ENCODE data around the gene CUTC. TPM values are rescaled to one million over a fixed set of nuclear protein-coding genes. Genes with fewer than 3 reads are reported as not detected.

The CUTC gene
- polyA plus RNA-seq, 1 of the 3 experiments (the other 2 are of a cell fraction): 19.4 TPM

DNA sequence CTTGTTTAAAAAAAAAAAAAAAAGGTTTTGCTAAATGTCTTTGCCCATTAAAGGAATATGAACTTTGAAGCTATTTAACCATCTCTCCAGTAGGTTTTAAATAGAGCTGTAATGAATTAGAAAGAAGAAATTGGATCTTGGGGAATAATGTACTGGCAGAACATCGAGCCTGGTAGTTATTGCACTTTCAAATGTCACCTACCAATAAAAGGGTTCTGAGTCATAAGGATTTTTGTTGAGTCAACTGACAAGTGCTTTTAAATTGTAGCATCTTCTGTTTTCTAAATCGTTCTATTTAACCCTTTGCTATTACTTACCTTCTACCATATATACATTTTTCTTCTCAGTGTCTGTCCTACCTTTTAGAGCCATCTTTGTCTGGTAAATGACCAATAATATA is 10.7 kb downstream of the CUTC start (continued):
- TF ChIP-seq, protein P1, sequence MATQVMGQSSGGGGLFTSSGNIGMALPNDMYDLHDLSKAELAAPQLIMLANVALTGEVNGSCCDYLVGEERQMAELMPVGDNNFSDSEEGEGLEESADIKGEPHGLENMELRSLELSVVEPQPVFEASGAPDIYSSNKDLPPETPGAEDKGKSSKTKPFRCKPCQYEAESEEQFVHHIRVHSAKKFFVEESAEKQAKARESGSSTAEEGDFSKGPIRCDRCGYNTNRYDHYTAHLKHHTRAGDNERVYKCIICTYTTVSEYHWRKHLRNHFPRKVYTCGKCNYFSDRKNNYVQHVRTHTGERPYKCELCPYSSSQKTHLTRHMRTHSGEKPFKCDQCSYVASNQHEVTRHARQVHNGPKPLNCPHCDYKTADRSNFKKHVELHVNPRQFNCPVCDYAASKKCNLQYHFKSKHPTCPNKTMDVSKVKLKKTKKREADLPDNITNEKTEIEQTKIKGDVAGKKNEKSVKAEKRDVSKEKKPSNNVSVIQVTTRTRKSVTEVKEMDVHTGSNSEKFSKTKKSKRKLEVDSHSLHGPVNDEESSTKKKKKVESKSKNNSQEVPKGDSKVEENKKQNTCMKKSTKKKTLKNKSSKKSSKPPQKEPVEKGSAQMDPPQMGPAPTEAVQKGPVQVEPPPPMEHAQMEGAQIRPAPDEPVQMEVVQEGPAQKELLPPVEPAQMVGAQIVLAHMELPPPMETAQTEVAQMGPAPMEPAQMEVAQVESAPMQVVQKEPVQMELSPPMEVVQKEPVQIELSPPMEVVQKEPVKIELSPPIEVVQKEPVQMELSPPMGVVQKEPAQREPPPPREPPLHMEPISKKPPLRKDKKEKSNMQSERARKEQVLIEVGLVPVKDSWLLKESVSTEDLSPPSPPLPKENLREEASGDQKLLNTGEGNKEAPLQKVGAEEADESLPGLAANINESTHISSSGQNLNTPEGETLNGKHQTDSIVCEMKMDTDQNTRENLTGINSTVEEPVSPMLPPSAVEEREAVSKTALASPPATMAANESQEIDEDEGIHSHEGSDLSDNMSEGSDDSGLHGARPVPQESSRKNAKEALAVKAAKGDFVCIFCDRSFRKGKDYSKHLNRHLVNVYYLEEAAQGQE (IDR thresholded peaks at IDR 0.05; ENCODE audit: low read depth, low read length): no peak
- TF ChIP-seq TEAD4 (IDR thresholded peaks at IDR 0.05; ENCODE audit: borderline replicate concordance, insufficient read depth) (no peak), GATA2 (CRISPR knock-in tag; IDR thresholded peaks at IDR 0.05) (no peak), MXI1 (IDR thresholded peaks at IDR 0.05; ENCODE audit: low read depth, low read length) (no peak), FOXM1 (IDR thresholded peaks at IDR 0.05; ENCODE audit: low read depth) (no peak), RXRA (IDR thresholded peaks at IDR 0.05; ENCODE audit: borderline replicate concordance, low read depth) (no peak), GABPA (IDR thresholded peaks at IDR 0.05; ENCODE audit: low read depth) (no peak), JUND (IDR thresholded peaks at IDR 0.05) (peak; percentile 50; the same call in 1 of the 2 replicates), SIN3A (IDR thresholded peaks at IDR 0.05; ENCODE audit: borderline replicate concordance, low read depth, low read length) (no peak), RAD21 (IDR thresholded peaks at IDR 0.05; ENCODE audit: low read length) (no peak), MAX (IDR thresholded peaks at IDR 0.05; ENCODE audit: low read depth) (no peak), POLR2AphosphoS5 (IDR thresholded peaks at IDR 0.05; ENCODE audit: low read depth, low read length) (no peak), YY1 (IDR thresholded peaks at IDR 0.05; ENCODE audit: low read depth) (no peak), CTCF (IDR thresholded peaks at IDR 0.05) (no peak), USF1 (IDR thresholded peaks at IDR 0.05; ENCODE audit: borderline replicate concordance, low read depth) (no peak), PBX3 (IDR thresholded peaks at IDR 0.05) (peak; percentile 53), MEF2A (IDR thresholded peaks at IDR 0.05; ENCODE audit: borderline replicate concordance, low read depth) (no peak), CHD2 (IDR thresholded peaks at IDR 0.05; ENCODE audit: low read length, partially characterized antibody) (no peak), EZH2phosphoT487 (IDR thresholded peaks at IDR 0.05; ENCODE audit: borderline replicate concordance, low read depth) (no peak)

All from SK-N-SH (cell line).